AG09319 (cell line): Measurements from ENCODE around the gene TMEM41A.

Experiments used
- DNase-seq: peaks from one replicate; pipeline ENCODE4 v3.0.0-alpha.2; 2010; ENCODE audit warnings: low read depth; ENCODE audit errors: extremely low read depth
- TF ChIP-seq, protein P1 (sequence below): IDR thresholded peaks from 2 replicates; pipeline ENCODE4 v1.5.1; 2011; ENCODE audit warnings: low read depth, mild to moderate bottlenecking, inconsistent platforms, low read length, moderate library complexity

Gene TMEM41A

GRCh38 chr3:185448107-185448506, 50.7 kb downstream of the TMEM41A start:
- no peak for DNase-seq
- TF ChIP-seq, protein P1, sequence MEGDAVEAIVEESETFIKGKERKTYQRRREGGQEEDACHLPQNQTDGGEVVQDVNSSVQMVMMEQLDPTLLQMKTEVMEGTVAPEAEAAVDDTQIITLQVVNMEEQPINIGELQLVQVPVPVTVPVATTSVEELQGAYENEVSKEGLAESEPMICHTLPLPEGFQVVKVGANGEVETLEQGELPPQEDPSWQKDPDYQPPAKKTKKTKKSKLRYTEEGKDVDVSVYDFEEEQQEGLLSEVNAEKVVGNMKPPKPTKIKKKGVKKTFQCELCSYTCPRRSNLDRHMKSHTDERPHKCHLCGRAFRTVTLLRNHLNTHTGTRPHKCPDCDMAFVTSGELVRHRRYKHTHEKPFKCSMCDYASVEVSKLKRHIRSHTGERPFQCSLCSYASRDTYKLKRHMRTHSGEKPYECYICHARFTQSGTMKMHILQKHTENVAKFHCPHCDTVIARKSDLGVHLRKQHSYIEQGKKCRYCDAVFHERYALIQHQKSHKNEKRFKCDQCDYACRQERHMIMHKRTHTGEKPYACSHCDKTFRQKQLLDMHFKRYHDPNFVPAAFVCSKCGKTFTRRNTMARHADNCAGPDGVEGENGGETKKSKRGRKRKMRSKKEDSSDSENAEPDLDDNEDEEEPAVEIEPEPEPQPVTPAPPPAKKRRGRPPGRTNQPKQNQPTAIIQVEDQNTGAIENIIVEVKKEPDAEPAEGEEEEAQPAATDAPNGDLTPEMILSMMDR, result no peak

GRCh38 chr3:185444329-185444728, 54.5 kb downstream of the TMEM41A start:
- DNase-seq, result no peak
- TF ChIP-seq, protein P1, result no peak

- TF ChIP-seq, protein P1, result no peak
- DNase-seq, result no peak
These were observed 56.8 kb downstream of the TMEM41A start for GRCh38 chr3:185442031-185442430.

- no peak for DNase-seq
- TF ChIP-seq, protein P1, result no peak
These were observed 58.9 kb downstream of the TMEM41A start for GRCh38 chr3:185439745-185440466.
